ENCODE data around the gene SAMD14. TPM values are rescaled to one million over a fixed set of nuclear protein-coding genes. Genes with fewer than 3 reads are reported as not detected.
A peak's percentile ranks its signal among the peaks of the same experiment; 100 is the strongest.

The SAMD14 gene
- total RNA-seq (1 to 10 TPM; 2.4 to 4.0 (median 3.5) TPM), polyA plus RNA-seq (3.3 TPM)
- long read RNA-seq, donor 1, full-length matches to known transcripts: 4 of 5 reads
- long read RNA-seq, donor 1, partial matches to known transcripts: 1 of 5 reads
- long read RNA-seq, donor 1, other reads (novel, unspliced or antisense): 0 of 5 reads
- long read RNA-seq, donor 2, full-length matches to known transcripts: 2 of 2 reads
- long read RNA-seq, donor 2, partial matches to known transcripts: 0 of 2 reads
- long read RNA-seq, donor 2, other reads (novel, unspliced or antisense): 0 of 2 reads
- long read RNA-seq, donor 3, full-length matches to known transcripts: 3 of 7 reads
- long read RNA-seq, donor 3, partial matches to known transcripts: 3 of 7 reads
- long read RNA-seq, donor 3, other reads (novel, unspliced or antisense): 1 of 7 reads
- long read RNA-seq, donor 4, full-length matches to known transcripts: 3 of 5 reads
- long read RNA-seq, donor 4, partial matches to known transcripts: 2 of 5 reads
- long read RNA-seq, donor 4, other reads (novel, unspliced or antisense): 0 of 5 reads

DNA sequence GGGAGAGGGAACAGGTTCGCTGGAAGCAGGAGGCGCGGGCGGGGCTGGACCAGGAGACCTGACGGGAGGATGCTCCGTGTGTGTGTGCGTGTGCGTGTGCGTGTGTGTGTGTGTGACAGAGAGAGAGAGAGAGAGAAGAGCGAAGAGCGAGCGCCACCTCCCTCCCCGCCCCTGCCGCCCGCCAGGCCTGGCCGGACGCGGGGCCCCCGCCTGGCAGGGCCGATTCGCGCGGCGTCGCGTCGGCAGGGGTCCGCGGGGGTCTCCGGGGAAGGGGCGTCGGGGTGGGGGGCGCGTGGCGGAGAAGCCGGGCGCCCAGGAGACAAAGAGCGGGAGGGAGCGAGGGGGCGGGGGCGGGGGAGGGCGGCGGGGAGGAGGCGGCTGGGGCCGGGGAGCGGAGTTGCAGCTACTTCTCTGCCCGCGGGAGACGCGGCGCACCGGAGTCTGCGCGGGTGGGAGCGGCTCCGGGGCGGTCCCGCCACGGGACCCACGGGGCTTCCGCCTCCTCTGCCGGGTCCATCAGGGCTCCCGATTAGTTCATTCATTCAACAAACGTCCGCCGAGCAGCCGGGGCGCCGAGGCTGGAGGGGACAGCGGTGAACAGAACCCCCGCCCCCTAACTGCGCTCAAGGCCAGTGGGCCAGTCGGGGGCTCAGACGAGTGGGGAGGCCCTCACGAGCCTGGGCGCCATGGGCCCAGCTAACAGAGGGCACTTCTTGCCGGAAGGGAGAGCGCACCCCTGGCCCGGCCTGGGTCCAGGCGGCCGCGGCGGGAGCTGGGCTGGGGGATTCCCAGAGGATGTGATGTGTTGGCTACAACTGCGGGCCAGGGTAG, at the start of gene SAMD14:
Gene SAMD14 (minus strand): TSS at position 433 of the 831 bp plus-strand sequence. CDS start 5,201 bp downstream, outside the sequence.
- ATAC-seq (peak; percentile 28 to 29), DNase-seq (peak in 2 of 3 donors; percentile 69 to 78)
- H3K27ac ChIP-seq (ENCODE audit: low read length): no peak within 1 kb of the TSS
- no peaks in the 10 kb centered on the region for H3K9me3 ChIP-seq (ENCODE audit: control insufficient read depth, low read length)
- intact Hi-C loops (cut with DNase I): loop anchor here in 1 of 4 donors (10.0 kb wide), 1 partner anchor 65 kb away; no protein-coding TSS in a partner anchor
- H3K27me3 ChIP-seq (ENCODE audit: control insufficient read depth, insufficient read depth): no peaks in the 10 kb centered on the region
- peaks cover 10% of the 10 kb centered on the region for H3K4me1 ChIP-seq (ENCODE audit: control insufficient read depth, insufficient read depth, low read length)
- 1% methylated on average over 84 of the region's 84 CpGs for WGBS
- peak within 1 kb of the TSS; percentile 74 for H3K4me3 ChIP-seq (ENCODE audit: low read length)

DNA sequence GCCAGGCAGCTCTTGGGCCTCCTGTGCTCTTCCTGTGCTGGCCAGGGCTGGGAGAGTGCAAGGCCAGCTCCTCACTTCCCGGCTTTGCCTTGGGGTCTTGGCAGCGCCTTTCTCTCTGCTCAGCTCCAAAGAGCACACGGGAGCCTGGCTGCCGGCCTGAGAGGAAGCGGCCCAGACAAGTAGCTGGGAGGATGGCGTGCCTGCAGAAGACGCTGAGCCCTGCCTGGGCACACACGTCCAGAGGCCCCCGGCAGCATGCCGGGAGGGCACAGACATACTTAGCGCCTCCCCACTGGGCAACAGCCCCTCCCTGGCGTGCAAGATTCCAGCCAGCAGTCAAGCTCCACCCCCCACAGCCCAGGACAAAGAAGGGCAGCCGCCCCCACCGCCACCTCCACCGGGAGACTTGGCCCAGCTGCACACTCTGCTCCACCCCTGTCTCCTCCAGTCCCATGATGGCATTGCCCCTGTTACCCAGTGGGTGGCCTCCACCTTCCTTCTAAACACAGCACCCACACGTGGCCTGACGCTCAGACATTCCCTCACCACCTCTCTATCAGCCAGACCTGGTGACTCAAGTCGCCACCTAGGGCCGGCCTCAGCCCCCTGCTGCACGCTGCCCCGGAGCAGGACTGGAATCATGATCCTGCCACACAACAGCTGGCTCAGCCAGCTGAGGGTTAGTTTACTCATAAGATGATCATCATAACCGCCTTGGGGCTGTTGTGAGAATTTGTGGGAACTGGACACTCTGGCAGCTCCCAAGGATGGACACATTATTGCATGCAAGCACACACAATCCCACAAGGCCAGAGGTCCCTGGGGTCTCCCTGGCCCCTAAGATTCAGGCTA, 48.2 kb upstream of the SAMD14 start:
- intact Hi-C loops (cut with DNase I): no loop called here
- Histone ChIP-seq H3K27me3 (ENCODE audit: control insufficient read depth, insufficient read depth) (no peaks in the 10 kb centered on the region), H3K9me3 (ENCODE audit: control insufficient read depth, low read length) (no peaks in the 10 kb centered on the region), H3K4me3 (ENCODE audit: low read length) (no peak overlapping the region), H3K27ac (ENCODE audit: low read length) (peak overlapping the region; percentile 46), H3K4me1 (ENCODE audit: control insufficient read depth, insufficient read depth, low read length) (peaks cover 15% of the 10 kb centered on the region)
- 4% methylated on average over 22 of the region's 22 CpGs for WGBS
- ATAC-seq (peak; percentile 82 to 87), DNase-seq (peak; percentile 78 to 92 (median 90))

DNA sequence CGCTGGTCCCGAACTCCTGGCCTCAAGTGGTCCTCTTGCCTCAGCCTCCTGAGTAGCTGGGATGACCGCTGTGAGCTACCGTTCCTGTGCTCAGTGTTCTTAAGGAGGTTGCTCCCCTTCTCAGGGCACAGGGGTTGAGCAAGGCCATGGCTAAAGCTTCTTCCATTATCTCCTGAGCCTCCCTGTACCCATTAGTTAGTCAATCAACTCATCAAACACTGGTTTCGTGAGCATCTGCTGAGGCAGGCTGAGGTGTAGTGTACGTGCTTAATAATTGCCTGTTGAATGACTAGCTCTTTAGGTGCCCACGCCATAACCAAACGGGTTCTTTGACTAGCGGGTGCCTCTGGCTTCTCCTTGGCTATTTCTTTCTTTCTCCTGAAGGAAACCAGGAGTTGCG, 47.5 kb upstream of the SAMD14 start:
- no peak for ATAC-seq
- H3K4me3 ChIP-seq (ENCODE audit: low read length): no peak overlapping the region
- H3K27ac ChIP-seq (ENCODE audit: low read length): peak overlapping the region; percentile 46
- peak in 1 of 3 donors; percentile 4 for DNase-seq
- intact Hi-C loops (cut with DNase I): no loop called here
- H3K27me3 ChIP-seq (ENCODE audit: control insufficient read depth, insufficient read depth): no peaks in the 10 kb centered on the region
- peaks cover 17% of the 10 kb centered on the region for H3K4me1 ChIP-seq (ENCODE audit: control insufficient read depth, insufficient read depth, low read length)
- 82% methylated on average over 10 of the region's 10 CpGs for WGBS
- no peaks in the 10 kb centered on the region for H3K9me3 ChIP-seq (ENCODE audit: control insufficient read depth, low read length)

DNA sequence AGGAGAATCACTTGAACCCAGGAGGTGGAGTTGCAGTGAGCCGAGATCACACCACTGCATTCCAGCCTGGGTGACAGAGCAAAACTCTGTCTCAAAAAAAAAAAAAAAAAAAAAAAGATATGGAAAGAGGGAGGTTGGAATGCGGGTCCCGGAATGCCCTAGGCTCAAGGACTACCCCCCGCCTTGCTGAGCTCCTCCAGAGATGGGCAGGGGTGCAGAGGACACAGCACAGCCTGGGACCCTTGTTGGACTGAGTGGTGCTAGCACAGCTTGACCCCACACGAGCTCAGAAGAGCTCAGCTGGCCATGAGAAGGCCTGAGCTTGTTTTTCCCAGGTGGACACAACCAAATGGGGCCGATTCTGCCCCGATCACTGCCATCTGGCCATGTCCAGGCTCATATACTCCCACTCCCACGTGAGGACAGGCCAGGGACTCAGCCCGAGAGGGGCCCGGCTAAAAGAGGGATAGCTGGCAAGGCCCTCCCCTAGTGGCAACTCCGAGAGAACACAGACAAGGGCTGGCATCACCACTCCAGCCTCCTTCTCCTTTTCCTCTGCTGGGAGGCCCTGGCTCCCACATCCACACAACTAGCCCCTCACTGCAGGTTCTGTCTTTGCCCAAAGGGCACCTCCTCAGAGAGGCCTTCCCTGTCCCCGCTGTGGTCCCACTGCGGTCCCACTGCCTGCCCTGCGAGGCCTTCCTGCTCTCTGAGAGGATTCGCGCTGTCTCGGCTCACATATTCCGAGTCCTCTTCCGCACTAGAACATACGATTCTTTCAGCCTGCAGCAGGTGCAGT, 46.8 kb upstream of the SAMD14 start:
- Histone ChIP-seq H3K9me3 (ENCODE audit: control insufficient read depth, low read length) (no peaks in the 10 kb centered on the region), H3K4me3 (ENCODE audit: low read length) (no peak overlapping the region), H3K4me1 (ENCODE audit: control insufficient read depth, insufficient read depth, low read length) (peaks cover 17% of the 10 kb centered on the region), H3K27me3 (ENCODE audit: control insufficient read depth, insufficient read depth) (no peaks in the 10 kb centered on the region), H3K27ac (ENCODE audit: low read length) (no peak overlapping the region)
- WGBS: 79% methylated on average over 20 of the region's 20 CpGs
- intact Hi-C loops (cut with DNase I): no loop called here
- DNase-seq: peak; percentile 16 to 59 (median 55)
- ATAC-seq: no peak

DNA sequence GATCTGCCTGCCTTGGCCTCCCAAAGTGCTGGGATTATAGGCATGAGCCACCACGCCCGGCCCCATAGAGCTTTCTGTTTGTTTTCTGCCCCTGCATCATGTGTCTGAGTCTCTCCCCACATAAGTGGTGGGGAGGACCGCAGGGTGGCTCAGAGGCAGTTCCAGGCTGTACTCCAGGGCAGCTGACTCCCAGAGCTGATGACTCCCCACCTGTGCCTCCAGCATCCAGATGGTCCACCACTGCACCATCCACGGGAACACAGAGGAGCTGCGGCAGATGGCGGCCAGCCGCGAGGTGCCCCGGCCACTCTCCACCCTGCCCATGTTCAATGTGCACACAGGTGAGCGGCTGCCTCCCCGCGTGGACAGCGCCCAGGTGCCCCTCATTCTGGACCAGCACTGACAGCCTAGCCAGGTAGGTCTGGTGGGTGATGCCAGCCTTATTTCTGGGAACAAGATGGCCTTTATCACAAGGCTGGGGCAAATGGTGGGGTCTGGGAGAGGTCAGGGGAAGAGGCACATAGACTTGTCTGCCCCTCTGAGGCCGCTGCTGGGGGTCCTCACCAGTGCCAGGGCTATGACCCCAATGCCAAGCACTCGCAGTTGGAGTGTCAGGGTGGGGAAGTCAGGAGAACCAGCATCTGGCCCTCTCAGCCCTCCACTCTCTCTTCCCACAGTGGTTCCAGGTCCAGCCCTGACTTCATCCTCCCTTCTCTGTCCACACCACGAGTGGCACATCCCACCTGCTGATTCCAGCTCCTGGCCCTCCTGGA, 45.3 kb upstream of the SAMD14 start:
- Histone ChIP-seq H3K4me3 (ENCODE audit: low read length) (no peak overlapping the region), H3K4me1 (ENCODE audit: control insufficient read depth, insufficient read depth, low read length) (peaks cover 17% of the 10 kb centered on the region), H3K27me3 (ENCODE audit: control insufficient read depth, insufficient read depth) (no peaks in the 10 kb centered on the region), H3K27ac (ENCODE audit: low read length) (no peak overlapping the region), H3K9me3 (ENCODE audit: control insufficient read depth, low read length) (no peaks in the 10 kb centered on the region)
- DNase-seq (peak; percentile 11 to 62 (median 55)), ATAC-seq (no peak)
- intact Hi-C loops (cut with DNase I): no loop called here
- 89% methylated on average over 16 of the region's 16 CpGs for WGBS

DNA sequence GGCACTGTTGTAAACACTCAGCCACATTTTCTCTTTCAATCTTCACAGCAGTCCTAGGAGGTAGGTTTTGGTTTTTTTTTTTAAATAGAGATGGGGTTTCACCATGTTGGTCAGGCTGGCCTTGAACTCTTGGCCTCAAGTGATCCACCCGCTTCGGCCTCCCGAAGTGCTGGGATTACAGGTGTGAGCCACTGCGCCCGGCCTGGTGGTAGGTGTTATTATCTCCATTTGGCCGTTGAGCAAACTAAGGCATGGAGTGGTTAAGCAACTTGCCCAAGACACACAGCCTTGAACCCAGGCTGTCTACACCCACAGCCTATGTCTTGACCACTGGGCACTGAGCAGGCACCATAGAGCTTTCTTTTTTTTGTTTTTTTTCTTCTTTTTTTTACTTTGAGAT, 44.5 kb upstream of the SAMD14 start:
- H3K27ac ChIP-seq (ENCODE audit: low read length): no peak overlapping the region
- no peak overlapping the region for H3K4me3 ChIP-seq (ENCODE audit: low read length)
- H3K4me1 ChIP-seq (ENCODE audit: control insufficient read depth, insufficient read depth, low read length): peaks cover 17% of the 10 kb centered on the region
- no peaks in the 10 kb centered on the region for H3K27me3 ChIP-seq (ENCODE audit: control insufficient read depth, insufficient read depth)
- no peaks in the 10 kb centered on the region for H3K9me3 ChIP-seq (ENCODE audit: control insufficient read depth, low read length)
- ATAC-seq (no peak), DNase-seq (peak; percentile 4 to 48 (median 41))
- intact Hi-C loops (cut with DNase I): no loop called here
- 78% methylated on average over 6 of the region's 6 CpGs for WGBS

DNA sequence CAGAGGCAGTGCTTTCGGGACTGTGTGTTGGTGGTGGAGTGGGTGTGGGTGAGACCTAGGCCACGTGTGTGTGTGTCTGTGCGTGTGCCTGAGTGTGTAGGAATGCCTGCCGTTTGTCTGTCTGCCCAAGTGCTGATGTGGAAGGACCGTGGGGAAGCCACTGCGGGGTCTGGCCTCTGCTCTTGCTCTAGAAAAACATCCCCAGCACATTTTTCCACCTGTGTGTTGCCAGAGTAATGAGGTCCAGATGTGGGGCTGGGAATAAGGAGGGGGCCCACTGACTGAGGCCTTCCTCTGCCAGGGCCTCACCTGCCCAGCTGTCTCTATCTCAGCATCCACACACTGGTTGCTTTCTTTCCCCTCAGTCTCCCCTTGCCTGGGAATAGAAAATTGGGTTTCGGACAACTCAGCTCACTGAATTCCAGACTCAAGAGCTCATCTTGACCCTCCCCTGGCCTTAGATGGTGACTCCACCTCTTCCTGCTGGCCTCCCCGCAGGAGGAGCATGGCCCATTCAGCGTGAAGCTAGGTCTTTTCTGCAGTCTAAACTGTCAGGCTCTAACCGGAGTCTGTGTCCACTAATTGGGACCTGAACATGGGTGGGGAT, 43.5 kb upstream of the SAMD14 start:
- WGBS: 30% methylated on average over 10 of the region's 10 CpGs
- H3K27ac ChIP-seq (ENCODE audit: low read length): peak overlapping the region; percentile 68
- DNase-seq (peak; percentile 55 to 75 (median 69)), ATAC-seq (peak; percentile 7 to 43)
- no peak overlapping the region for H3K4me3 ChIP-seq (ENCODE audit: low read length)
- H3K4me1 ChIP-seq (ENCODE audit: control insufficient read depth, insufficient read depth, low read length): peaks cover 17% of the 10 kb centered on the region
- intact Hi-C loops (cut with DNase I): no loop called here
- no peaks in the 10 kb centered on the region for H3K9me3 ChIP-seq (ENCODE audit: control insufficient read depth, low read length)
- H3K27me3 ChIP-seq (ENCODE audit: control insufficient read depth, insufficient read depth): no peaks in the 10 kb centered on the region

DNA sequence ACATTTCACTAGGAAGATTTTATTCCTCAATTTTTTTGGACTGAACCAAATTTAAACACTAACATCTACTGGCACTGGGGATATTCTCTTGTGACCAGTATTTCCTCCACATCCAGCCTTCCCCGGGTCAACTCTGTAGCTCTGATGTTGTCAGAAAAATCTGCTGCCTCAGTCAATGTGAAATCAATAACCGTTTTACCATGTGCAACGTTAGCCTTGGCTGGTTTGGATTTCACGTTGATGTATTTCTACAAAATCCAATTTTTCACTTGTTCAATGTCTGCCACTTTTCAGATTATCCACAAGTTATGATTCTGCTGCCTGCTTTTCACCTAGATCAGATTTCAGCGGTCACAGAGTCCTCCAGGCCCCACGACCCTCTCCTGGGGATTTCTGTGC, 43.0 kb upstream of the SAMD14 start:
- H3K27ac ChIP-seq (ENCODE audit: low read length): peak overlapping the region; percentile 68
- DNase-seq (no peak), ATAC-seq (no peak)
- intact Hi-C loops (cut with DNase I): no loop called here
- 58% methylated on average over 6 of the region's 6 CpGs for WGBS
- no peaks in the 10 kb centered on the region for H3K9me3 ChIP-seq (ENCODE audit: control insufficient read depth, low read length)
- no peak overlapping the region for H3K4me3 ChIP-seq (ENCODE audit: low read length)
- H3K4me1 ChIP-seq (ENCODE audit: control insufficient read depth, insufficient read depth, low read length): peaks cover 17% of the 10 kb centered on the region
- H3K27me3 ChIP-seq (ENCODE audit: control insufficient read depth, insufficient read depth): no peaks in the 10 kb centered on the region

DNA sequence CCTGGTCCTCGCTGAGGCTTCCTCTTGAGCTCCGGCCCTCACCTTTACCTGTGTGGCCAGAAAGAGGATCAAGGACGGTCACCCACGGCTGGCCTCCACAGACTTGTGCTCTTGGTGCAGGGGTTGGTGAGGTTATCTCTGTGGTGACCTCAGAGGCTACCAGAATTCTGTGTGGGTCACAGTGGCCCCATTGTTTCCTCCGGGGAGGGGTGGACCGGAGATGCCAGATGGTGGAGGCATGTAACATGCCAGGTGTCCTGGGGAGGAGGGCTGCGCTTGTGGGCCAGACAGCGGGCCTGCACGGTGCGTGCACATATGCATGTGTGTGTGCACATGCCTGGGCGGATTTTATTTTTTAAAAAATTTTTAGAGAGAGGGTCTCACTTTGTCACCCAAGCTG, 42.2 kb upstream of the SAMD14 start:
- no peaks in the 10 kb centered on the region for H3K9me3 ChIP-seq (ENCODE audit: control insufficient read depth, low read length)
- no peak overlapping the region for H3K27ac ChIP-seq (ENCODE audit: low read length)
- WGBS: 92% methylated on average over 11 of the region's 11 CpGs
- no peaks in the 10 kb centered on the region for H3K27me3 ChIP-seq (ENCODE audit: control insufficient read depth, insufficient read depth)
- intact Hi-C loops (cut with DNase I): no loop called here
- ATAC-seq (no peak), DNase-seq (peak; percentile 10 to 46 (median 32))
- H3K4me1 ChIP-seq (ENCODE audit: control insufficient read depth, insufficient read depth, low read length): peaks cover 9% of the 10 kb centered on the region
- no peak overlapping the region for H3K4me3 ChIP-seq (ENCODE audit: low read length)
